Loucy (cell line): Measurements from ENCODE around the gene CLCN7.

ENCODE experiments used
- CTCF ChIP-seq: fragments of 200-600 bp; sonication (generic); conservative IDR thresholded peaks from 2 replicates; pipeline ENCODE4 v1.5.1; 2014; ENCODE audit warnings: mild to moderate bottlenecking, antibody characterized with exemption, low read length
- EZH2phosphoT487 ChIP-seq: fragments of 200-600 bp; IDR thresholded peaks from 2 replicates; pipeline ENCODE4 v1.6.1; 2018; ENCODE audit warnings: antibody characterized with exemption, mild to moderate bottlenecking, moderate library complexity, borderline replicate concordance

- TF ChIP-seq CTCF (no peak), EZH2phosphoT487 (no peak)
Measured at GRCh38 chr16:1486551-1487390, 11.9 kb upstream of the CLCN7 start.
